ENCODE measurements around the gene RANGRF.

Gene RANGRF

DNA sequence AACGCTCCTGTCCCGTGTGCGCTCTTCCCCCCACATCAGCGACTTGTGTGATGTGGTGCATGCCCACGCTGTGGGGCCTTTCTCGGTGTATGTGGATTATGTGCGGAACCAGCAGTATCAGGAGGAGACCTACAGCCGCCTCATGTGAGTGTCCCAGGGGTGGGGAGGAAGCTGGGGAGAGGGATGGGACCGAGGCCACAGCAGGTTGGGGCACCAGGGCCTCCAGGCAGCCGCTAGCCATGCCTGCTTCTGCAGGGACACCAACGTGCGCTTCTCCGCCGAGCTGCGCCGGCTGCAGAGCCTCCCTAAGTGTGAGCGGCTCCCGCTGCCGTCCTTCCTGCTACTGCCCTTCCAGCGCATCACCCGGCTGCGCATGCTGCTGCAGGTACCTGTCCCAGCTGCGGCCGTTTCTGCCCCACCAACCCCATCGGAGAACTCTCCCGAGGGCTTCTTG is 27.3 kb downstream of the RANGRF start:
- H3K27me3 ChIP-seq (ENCODE audit: control insufficient read depth, insufficient read depth, low read length) = no peaks in the 10 kb centered on the region
- H3K4me1 ChIP-seq = peaks cover 8% of the 10 kb centered on the region
- H3K4me2 ChIP-seq (ENCODE audit: low read length) = no peak overlapping the region
- no peaks in the 10 kb centered on the region for H3K9me3 ChIP-seq (ENCODE audit: control insufficient read depth, low read length)
- H3K4me3 ChIP-seq (ENCODE audit: low read depth, low read length) = no peak overlapping the region
- H3K79me2 ChIP-seq = no peaks in the 10 kb centered on the region
- H3K27ac ChIP-seq = no peak overlapping the region
- H3K9ac ChIP-seq = no peak overlapping the region
- H3K36me3 ChIP-seq (ENCODE audit: control insufficient read depth, insufficient read depth, low read length) = no peaks in the 10 kb centered on the region
- TF ChIP-seq, protein P1, sequence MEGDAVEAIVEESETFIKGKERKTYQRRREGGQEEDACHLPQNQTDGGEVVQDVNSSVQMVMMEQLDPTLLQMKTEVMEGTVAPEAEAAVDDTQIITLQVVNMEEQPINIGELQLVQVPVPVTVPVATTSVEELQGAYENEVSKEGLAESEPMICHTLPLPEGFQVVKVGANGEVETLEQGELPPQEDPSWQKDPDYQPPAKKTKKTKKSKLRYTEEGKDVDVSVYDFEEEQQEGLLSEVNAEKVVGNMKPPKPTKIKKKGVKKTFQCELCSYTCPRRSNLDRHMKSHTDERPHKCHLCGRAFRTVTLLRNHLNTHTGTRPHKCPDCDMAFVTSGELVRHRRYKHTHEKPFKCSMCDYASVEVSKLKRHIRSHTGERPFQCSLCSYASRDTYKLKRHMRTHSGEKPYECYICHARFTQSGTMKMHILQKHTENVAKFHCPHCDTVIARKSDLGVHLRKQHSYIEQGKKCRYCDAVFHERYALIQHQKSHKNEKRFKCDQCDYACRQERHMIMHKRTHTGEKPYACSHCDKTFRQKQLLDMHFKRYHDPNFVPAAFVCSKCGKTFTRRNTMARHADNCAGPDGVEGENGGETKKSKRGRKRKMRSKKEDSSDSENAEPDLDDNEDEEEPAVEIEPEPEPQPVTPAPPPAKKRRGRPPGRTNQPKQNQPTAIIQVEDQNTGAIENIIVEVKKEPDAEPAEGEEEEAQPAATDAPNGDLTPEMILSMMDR (IDR thresholded peaks at IDR 0.05) = no peak
- H2AFZ ChIP-seq = peak overlapping the region; percentile 82

DNA sequence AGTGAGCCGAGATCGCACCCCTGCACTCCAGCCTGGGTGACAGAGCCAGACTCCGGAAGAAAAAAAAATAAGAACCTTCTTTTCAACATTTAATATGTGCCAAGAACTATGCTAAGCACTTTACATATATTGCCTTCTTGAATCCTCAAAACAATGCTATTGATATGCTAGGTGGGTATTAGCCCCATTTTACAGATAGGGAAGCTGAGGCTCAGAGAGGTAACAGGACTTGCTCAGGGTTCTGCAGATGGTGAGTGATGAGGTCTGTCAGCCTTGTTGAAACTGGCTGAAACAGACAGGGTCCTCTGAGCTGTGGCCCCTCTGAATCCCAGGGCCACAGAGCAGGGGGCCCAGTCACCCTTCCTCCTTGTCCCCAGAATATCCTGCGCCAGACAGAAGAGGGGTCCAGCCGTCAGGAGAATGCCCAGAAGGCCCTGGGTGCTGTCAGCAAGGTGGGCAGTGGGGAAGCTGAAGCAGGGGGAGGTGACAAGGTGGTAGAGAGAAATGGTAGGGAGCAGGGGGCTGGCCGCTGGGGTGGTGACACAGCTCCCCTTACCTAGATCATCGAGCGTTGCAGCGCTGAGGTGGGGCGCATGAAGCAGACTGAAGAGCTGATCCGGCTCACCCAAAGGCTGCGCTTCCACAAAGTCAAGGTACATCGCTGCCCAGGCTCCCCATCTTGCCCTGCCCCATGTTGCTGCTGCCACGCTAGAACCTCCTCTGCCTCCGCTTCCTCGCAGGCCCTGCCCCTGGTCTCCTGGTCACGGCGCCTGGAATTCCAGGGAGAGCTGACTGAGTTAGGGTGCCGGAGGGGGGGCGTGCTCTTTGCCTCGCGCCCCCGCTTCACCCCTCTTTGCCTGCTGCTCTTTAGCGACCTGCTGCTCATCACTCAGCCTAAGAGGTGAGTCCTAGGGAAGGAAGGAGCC is 29.8 kb downstream of the RANGRF start:
- no peaks in the 10 kb centered on the region for H3K79me2 ChIP-seq
- no peak overlapping the region for H3K27ac ChIP-seq
- TF ChIP-seq, protein P1 (IDR thresholded peaks at IDR 0.05) = no peak
- no peak overlapping the region for H2AFZ ChIP-seq
- no peak overlapping the region for H3K9ac ChIP-seq
- no peak overlapping the region for H3K4me3 ChIP-seq (ENCODE audit: low read depth, low read length)
- H3K36me3 ChIP-seq (ENCODE audit: control insufficient read depth, insufficient read depth, low read length) = no peaks in the 10 kb centered on the region
- H3K4me1 ChIP-seq = peaks cover 8% of the 10 kb centered on the region
- H3K4me2 ChIP-seq (ENCODE audit: low read length) = no peak overlapping the region
- H3K27me3 ChIP-seq (ENCODE audit: control insufficient read depth, insufficient read depth, low read length) = no peaks in the 10 kb centered on the region
- H3K9me3 ChIP-seq (ENCODE audit: control insufficient read depth, low read length) = no peaks in the 10 kb centered on the region

DNA sequence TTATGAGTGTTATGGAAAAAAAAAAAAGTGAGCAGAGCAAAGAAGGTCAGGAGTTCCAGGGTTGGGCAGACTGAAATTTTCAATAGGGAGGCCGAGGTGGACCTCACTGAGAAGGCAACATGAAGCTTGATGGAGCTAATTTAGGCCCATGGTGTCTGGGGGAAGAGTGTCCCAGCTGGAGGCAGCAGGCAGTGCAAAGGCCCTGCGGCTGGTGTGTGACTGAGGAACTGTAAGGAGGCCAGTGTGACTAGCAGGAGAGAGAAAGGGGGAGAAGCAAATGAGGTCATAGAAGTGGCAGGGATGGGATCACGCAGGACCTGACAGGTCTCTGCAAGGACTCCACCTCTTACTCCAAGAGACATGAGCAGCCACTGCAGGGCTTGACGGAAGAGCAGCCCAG is 31.8 kb downstream of the RANGRF start:
- H3K9me3 ChIP-seq (ENCODE audit: control insufficient read depth, low read length) = no peaks in the 10 kb centered on the region
- TF ChIP-seq, protein P1 (IDR thresholded peaks at IDR 0.05) = no peak

DNA sequence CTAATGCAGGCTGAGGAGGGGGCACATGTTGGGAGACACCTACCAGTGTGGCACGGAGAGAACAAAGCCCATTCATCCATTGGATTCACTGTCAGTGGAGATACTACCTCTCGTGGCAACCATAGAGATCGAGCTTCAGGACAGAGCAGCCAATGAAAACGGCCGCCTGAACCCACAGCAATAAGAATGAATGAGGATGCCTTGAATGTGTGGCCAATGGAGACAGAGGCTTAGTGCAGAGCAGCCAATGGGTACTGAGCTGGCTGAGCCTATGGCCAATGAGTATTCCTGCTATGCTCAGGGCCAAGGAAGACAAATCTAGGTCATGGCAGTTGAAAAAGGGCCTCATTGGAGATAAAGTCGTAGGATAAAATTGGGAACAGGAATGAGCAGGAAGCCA is 32.5 kb downstream of the RANGRF start:
- no peak overlapping the region for H3K4me2 ChIP-seq (ENCODE audit: low read length)
- no peaks in the 10 kb centered on the region for H3K9me3 ChIP-seq (ENCODE audit: control insufficient read depth, low read length)
- no peaks in the 10 kb centered on the region for H3K79me2 ChIP-seq
- H3K27ac ChIP-seq = no peak overlapping the region
- H3K4me1 ChIP-seq = no peaks in the 10 kb centered on the region
- TF ChIP-seq, protein P1 (IDR thresholded peaks at IDR 0.05) = no peak
- no peak overlapping the region for H3K9ac ChIP-seq
- no peak overlapping the region for H3K4me3 ChIP-seq (ENCODE audit: low read depth, low read length)
- no peaks in the 10 kb centered on the region for H3K27me3 ChIP-seq (ENCODE audit: control insufficient read depth, insufficient read depth, low read length)
- H2AFZ ChIP-seq = no peak overlapping the region
- no peaks in the 10 kb centered on the region for H3K36me3 ChIP-seq (ENCODE audit: control insufficient read depth, insufficient read depth, low read length)

More for the DNA sequence above, 31.8 kb downstream of the RANGRF start:
- Histone ChIP-seq H3K79me2 (no peaks in the 10 kb centered on the region), H3K4me1 (peaks cover 5% of the 10 kb centered on the region), H3K9ac (no peak overlapping the region), H3K27ac (no peak overlapping the region), H3K36me3 (ENCODE audit: control insufficient read depth, insufficient read depth, low read length) (no peaks in the 10 kb centered on the region), H2AFZ (no peak overlapping the region), H3K27me3 (ENCODE audit: control insufficient read depth, insufficient read depth, low read length) (no peaks in the 10 kb centered on the region), H3K4me3 (ENCODE audit: low read depth, low read length) (no peak overlapping the region), H3K4me2 (ENCODE audit: low read length) (no peak overlapping the region)
